Breast epithelium (tissue), 4 donors: Measurements from ENCODE around the gene GLYATL2. TPM values are rescaled to one million over a fixed set of nuclear protein-coding genes. Genes with fewer than 3 reads are reported as not detected.

Experiments
- DNase-seq, 2 donors: peaks; one replicate each; pipeline ENCODE4 v3.0.0-alpha.2; 2019; ENCODE audit warnings: low spot score in 2 of 2
- H3K27ac ChIP-seq, 2 donors: fragments of 200-600 bp; sonication (generic) in 1 of 2; one replicate each; pipeline ENCODE4 v1.5.1; 2016 to 2019; ENCODE audit warnings: mild to moderate bottlenecking in 1 of 2
- H3K27me3 ChIP-seq, 2 donors: fragments of 200-600 bp; sonication (generic) in 1 of 2; one replicate each; pipeline versions ENCODE4 v1.5.1 to v1.6.0; 2017 to 2019; ENCODE audit warnings: control low read depth in 1 of 2, mild to moderate bottlenecking in 1 of 2
- H3K36me3 ChIP-seq: fragments of 200-600 bp; one replicate; pipeline ENCODE4 v1.5.1; 2019
- H3K4me1 ChIP-seq, 2 donors: fragments of 200-600 bp; sonication (generic); one replicate each; pipeline ENCODE4 v1.5.1; 2016 to 2019; ENCODE audit warnings: control low read depth in 1 of 2
- H3K4me3 ChIP-seq, 3 donors: fragments of 200-600 bp; sonication (generic); 1 replicate in 2 of 3; 2 replicates in 1 of 3; pipeline ENCODE4 v1.5.1; 2016 to 2019; ENCODE audit warnings: mild to moderate bottlenecking in 3 of 3, moderate library complexity in 2 of 3
- H3K9me3 ChIP-seq, 2 donors: fragments of 200-600 bp; sonication (generic) in 1 of 2; one replicate each; pipeline ENCODE4 v1.5.1; 2016 to 2019; ENCODE audit warnings: control low read depth in 1 of 2
- CTCF ChIP-seq, 3 donors: fragments of 450-650 bp; IDR thresholded peaks; one replicate each; pipeline ENCODE4 v1.5.1; 2016 to 2017; ENCODE audit warnings: antibody characterized with exemption in 3 of 3, mild to moderate bottlenecking in 3 of 3, moderate library complexity in 3 of 3
- POLR2A ChIP-seq: fragments of 450-650 bp; IDR thresholded peaks from one replicate; pipeline ENCODE4 v1.6.1; 2016; ENCODE audit warnings: antibody characterized with exemption, mild to moderate bottlenecking, moderate library complexity
- POLR2AphosphoS5 ChIP-seq, 3 donors: sonication (generic); formaldehyde crosslinking; IDR thresholded peaks; one replicate each; pipeline ENCODE4 v1.6.1; 2017; ENCODE audit warnings: antibody characterized with exemption in 3 of 3
- intact Hi-C: fragments of 100-400 bp; cut with DNase I; formaldehyde crosslinking; loops from one replicate; pipeline ENCODE4 v1.15.1; 2023; ENCODE audit warnings: low total_unique reads
- total RNA-seq, 3 donors: library from RNA; depleted of rRNA; stranded (reverse); fragments of >200 nt; gene quantifications; one replicate each; pipeline ENCODE4 v1.1.0, GENCODE V29; 2016

Gene GLYATL2
- total RNA-seq, 3 donors from 2014 or later, result 1.3 to 38.3 (median 1.8) TPM

DNA sequence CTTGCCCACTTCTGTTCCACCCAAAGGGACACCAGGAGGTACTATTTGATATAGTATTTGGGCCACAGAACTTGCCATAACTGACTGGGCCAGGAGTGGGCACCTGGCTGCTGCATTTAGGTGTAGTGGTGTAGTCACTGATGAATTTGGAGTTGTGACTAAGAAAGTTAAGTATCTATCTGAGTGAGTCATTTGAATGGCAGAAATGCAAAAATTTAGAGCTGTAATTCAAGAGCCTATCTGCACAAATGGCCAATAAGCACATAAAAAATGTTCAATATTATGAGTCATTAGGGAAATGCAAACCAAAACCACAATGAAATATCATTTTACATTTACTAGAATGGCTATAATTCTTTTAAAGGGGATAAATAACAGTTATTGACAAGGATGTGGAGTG is 14.7 kb downstream of the GLYATL2 start:
- DNase-seq, result no peak
- Histone ChIP-seq H3K4me3 (no peak overlapping the region), H3K36me3 (no peaks in the 10 kb centered on the region), H3K9me3 (peaks cover 0 to 18% of the 10 kb centered on the region in 2 donors), H3K4me1 (no peaks in the 10 kb centered on the region), H3K27me3 (no peaks in the 10 kb centered on the region), H3K27ac (no peak overlapping the region)
- TF ChIP-seq POLR2A (no peak), CTCF (IDR thresholded peaks at IDR 0.05) (no peak), POLR2AphosphoS5 (IDR thresholded peaks at IDR 0.05) (no peak)
- intact Hi-C loops, result no loop called here

- H3K9me3 ChIP-seq, result peaks cover 22 to 28% of the 10 kb centered on the region in 2 donors
- no peaks in the 10 kb centered on the region for H3K36me3 ChIP-seq
- no peak overlapping the region for H3K4me3 ChIP-seq
- H3K27me3 ChIP-seq, result no peaks in the 10 kb centered on the region
- DNase-seq, result no peak
- TF ChIP-seq POLR2A (no peak), POLR2AphosphoS5 (IDR thresholded peaks at IDR 0.05) (no peak), CTCF (IDR thresholded peaks at IDR 0.05) (no peak)
- H3K27ac ChIP-seq, result no peak overlapping the region
- H3K4me1 ChIP-seq, result no peaks in the 10 kb centered on the region
- intact Hi-C loops, result no loop called here
Observed at GRCh38 chr11:58813693-58814092, 30.8 kb downstream of the GLYATL2 start.

DNA sequence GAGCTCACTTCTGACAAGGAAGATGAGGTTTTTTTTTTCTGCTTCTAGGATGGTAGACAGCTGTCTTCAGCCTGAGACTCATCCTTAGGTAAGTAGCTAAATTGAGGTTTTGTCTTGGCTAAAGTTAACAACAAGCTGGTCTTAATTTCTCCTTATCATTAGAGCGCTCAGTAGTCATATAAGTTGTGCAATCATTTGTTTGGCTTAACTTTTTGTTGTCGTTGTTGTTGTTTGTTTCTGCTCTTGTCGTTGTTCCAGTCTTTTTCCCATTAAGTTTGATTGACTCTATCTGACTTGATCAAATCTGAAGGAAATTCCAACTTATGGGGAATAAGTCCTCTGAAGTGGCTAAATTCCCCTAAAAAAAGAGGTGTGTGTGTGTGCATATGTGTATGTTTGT is 33.0 kb downstream of the GLYATL2 start:
- Histone ChIP-seq H3K4me1 (no peaks in the 10 kb centered on the region), H3K27me3 (no peaks in the 10 kb centered on the region), H3K9me3 (peaks cover 22 to 27% of the 10 kb centered on the region in 2 donors), H3K27ac (no peak overlapping the region), H3K4me3 (no peak overlapping the region), H3K36me3 (no peaks in the 10 kb centered on the region)
- no peak for DNase-seq
- TF ChIP-seq CTCF (IDR thresholded peaks at IDR 0.05) (no peak), POLR2A (no peak), POLR2AphosphoS5 (IDR thresholded peaks at IDR 0.05) (no peak)
- intact Hi-C loops, result no loop called here

- intact Hi-C loops, result no loop called here
- no peak overlapping the region for H3K27ac ChIP-seq
- H3K9me3 ChIP-seq, result no peaks in the 10 kb centered on the region
- no peak overlapping the region for H3K4me3 ChIP-seq
- no peak for TF ChIP-seq POLR2AphosphoS5 (IDR thresholded peaks at IDR 0.05)
- no peak for TF ChIP-seq POLR2A
- no peak for TF ChIP-seq CTCF (IDR thresholded peaks at IDR 0.05)
- DNase-seq, result no peak
- no peaks in the 10 kb centered on the region for H3K4me1 ChIP-seq
- H3K36me3 ChIP-seq, result no peaks in the 10 kb centered on the region
- no peaks in the 10 kb centered on the region for H3K27me3 ChIP-seq
Observed at GRCh38 chr11:58807343-58807742, 37.2 kb downstream of the GLYATL2 start.

- Histone ChIP-seq H3K4me3 (no peak overlapping the region), H3K4me1 (no peaks in the 10 kb centered on the region), H3K27me3 (no peaks in the 10 kb centered on the region), H3K27ac (no peak overlapping the region), H3K36me3 (no peaks in the 10 kb centered on the region), H3K9me3 (no peaks in the 10 kb centered on the region)
- no peak for DNase-seq
- intact Hi-C loops, result no loop called here
- TF ChIP-seq CTCF (IDR thresholded peaks at IDR 0.05), result no peak
- TF ChIP-seq POLR2A, result no peak
Observed at GRCh38 chr11:58805065-58805464, 39.4 kb downstream of the GLYATL2 start.
